ENCODE results near the gene PODXL. TPM values are rescaled to one million over a fixed set of nuclear protein-coding genes. Genes with fewer than 3 reads are reported as not detected.
A peak's percentile ranks its signal among the peaks of the same experiment; 100 is the strongest.
"Not testable (repeated sequence)": the region's sequence is repeated elsewhere in the genome, so short reads cannot be mapped to it uniquely, and the experiment has no call there.

PODXL gene
- polyA plus RNA-seq, 1 donor = 26.9 TPM

DNA sequence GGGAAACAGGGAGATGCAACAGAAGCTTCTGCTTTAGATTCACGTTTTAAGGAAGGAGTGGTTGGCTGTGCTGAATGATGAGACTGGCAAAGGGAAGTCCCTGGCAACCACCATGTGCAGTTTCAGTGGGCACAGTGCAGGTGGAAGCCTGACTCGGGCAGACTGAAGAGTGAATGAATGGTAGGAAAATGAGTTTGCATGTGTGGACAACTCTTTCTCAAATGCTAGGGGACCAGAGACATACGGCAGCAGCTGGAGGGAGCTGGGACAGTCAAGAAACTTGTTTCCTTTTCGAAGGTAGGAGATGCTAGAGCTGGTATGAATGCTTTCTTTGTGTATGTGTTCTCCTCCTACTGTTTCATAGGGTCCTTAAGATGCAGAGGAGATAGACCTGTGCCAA is 29.0 kb downstream of the PODXL start:
- DNase-seq = no peak
- Histone ChIP-seq H3K27me3 (ENCODE audit: control insufficient read depth, insufficient read depth, low read length) (no peaks in the 10 kb centered on the region), H3K4me1 (ENCODE audit: control insufficient read depth, insufficient read depth, low read length) (no peaks in the 10 kb centered on the region), H3K36me3 (ENCODE audit: control insufficient read depth, insufficient read depth, low read length) (no peaks in the 10 kb centered on the region), H3K4me3 (ENCODE audit: low read length) (no peak overlapping the region), H3K9me3 (ENCODE audit: control insufficient read depth, low read depth, low read length) (no peaks in the 10 kb centered on the region), H3K27ac (ENCODE audit: low read length) (no peak overlapping the region)
- 100% methylated on average over 1 of the region's 4 CpGs for WGBS (ENCODE audit: insufficient coverage, low lambda C conversion rate)

DNA sequence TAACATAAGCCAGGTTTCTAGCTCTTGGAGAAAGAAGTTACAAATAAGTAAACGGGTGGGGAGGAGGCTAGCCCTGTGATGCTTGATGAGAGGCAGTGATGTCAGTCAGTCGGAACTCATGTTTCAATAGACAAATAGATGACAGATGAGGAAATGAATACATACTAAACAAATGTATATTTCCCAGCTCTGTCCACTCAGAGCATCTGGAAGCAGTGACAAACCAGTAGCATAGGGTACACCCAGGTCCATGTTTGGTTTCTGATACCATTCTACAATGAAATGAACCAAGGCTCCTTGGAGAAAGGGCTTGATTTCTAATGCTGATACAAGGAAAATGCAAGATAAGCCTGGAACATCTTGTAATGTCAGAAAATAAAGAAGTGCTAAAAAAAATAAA is 30.6 kb downstream of the PODXL start:
- Histone ChIP-seq H3K27ac (ENCODE audit: low read length) (no peak overlapping the region), H3K9me3 (ENCODE audit: control insufficient read depth, low read depth, low read length) (no peaks in the 10 kb centered on the region), H3K4me1 (ENCODE audit: control insufficient read depth, insufficient read depth, low read length) (no peaks in the 10 kb centered on the region), H3K36me3 (ENCODE audit: control insufficient read depth, insufficient read depth, low read length) (no peaks in the 10 kb centered on the region), H3K4me3 (ENCODE audit: low read length) (no peak overlapping the region), H3K27me3 (ENCODE audit: control insufficient read depth, insufficient read depth, low read length) (no peaks in the 10 kb centered on the region)
- DNase-seq = no peak
- WGBS (ENCODE audit: insufficient coverage, low lambda C conversion rate) = 86% methylated on average over 2 of the region's 2 CpGs

DNA sequence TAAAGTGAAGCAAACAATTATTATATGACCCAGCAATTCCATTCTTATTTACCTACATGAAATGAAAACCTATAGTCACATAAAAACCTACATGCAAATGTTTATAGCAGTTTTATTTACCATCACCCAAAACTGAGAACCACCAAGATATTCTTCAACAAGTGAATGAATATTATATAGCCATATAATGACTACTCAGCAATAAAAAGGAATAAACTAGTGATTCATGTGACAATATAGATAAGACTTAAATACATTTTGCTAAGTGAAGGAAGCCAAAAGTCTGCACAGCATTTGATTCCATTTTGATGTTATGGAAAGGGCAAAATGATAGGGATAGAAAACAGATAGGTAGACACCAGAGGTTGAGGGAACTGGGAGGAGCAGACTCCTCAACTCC is 31.7 kb downstream of the PODXL start:
- Histone ChIP-seq H3K27me3 (ENCODE audit: control insufficient read depth, insufficient read depth, low read length) (no peaks in the 10 kb centered on the region), H3K4me3 (ENCODE audit: low read length) (no peak overlapping the region), H3K27ac (ENCODE audit: low read length) (no peak overlapping the region), H3K4me1 (ENCODE audit: control insufficient read depth, insufficient read depth, low read length) (no peaks in the 10 kb centered on the region), H3K9me3 (ENCODE audit: control insufficient read depth, low read depth, low read length) (no peaks in the 10 kb centered on the region), H3K36me3 (ENCODE audit: control insufficient read depth, insufficient read depth, low read length) (no peaks in the 10 kb centered on the region)
- no peak for DNase-seq

DNA sequence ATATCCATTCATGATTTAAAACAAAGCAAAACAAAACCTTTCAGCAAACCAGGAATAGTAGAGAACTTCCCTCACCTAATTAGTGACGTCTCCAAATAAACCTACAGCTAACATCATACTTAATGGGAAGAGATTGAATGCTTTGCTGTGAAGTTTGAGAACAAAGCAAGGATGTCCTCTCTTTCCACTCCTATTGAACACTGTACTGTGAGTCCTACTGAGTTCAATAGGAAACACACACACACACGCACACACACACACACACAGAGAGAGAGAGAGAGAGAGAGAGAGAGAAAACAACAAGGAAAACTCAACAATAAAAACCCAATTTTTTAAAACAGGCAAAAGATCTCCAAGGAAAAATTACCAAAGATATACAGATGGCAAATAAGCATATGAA is 32.3 kb downstream of the PODXL start:
- Histone ChIP-seq H3K36me3 (ENCODE audit: control insufficient read depth, insufficient read depth, low read length) (no peaks in the 10 kb centered on the region), H3K27ac (ENCODE audit: low read length) (no peak overlapping the region), H3K9me3 (ENCODE audit: control insufficient read depth, low read depth, low read length) (no peaks in the 10 kb centered on the region), H3K4me1 (ENCODE audit: control insufficient read depth, insufficient read depth, low read length) (no peaks in the 10 kb centered on the region), H3K4me3 (ENCODE audit: low read length) (no peak overlapping the region), H3K27me3 (ENCODE audit: control insufficient read depth, insufficient read depth, low read length) (no peaks in the 10 kb centered on the region)
- DNase-seq = no peak
- no CpG with 5 or more reads among the region's 2 CpGs for WGBS (ENCODE audit: insufficient coverage, low lambda C conversion rate)

- DNase-seq = peak in 1 of 2 donors; percentile 43
- no peaks in the 10 kb centered on the region for H3K9me3 ChIP-seq (ENCODE audit: control insufficient read depth, low read depth, low read length)
- no peaks in the 10 kb centered on the region for H3K4me1 ChIP-seq (ENCODE audit: control insufficient read depth, insufficient read depth, low read length)
- no peak overlapping the region for H3K4me3 ChIP-seq (ENCODE audit: low read length)
- no peaks in the 10 kb centered on the region for H3K36me3 ChIP-seq (ENCODE audit: control insufficient read depth, insufficient read depth, low read length)
- H3K27me3 ChIP-seq (ENCODE audit: control insufficient read depth, insufficient read depth, low read length) = no peaks in the 10 kb centered on the region
- H3K27ac ChIP-seq (ENCODE audit: low read length) = no peak overlapping the region
- WGBS (ENCODE audit: insufficient coverage, low lambda C conversion rate) = no CpG with 5 or more reads among the region's 11 CpGs
Measured at GRCh38 chr7:131522325-131522930, 34.0 kb downstream of the PODXL start.

DNA sequence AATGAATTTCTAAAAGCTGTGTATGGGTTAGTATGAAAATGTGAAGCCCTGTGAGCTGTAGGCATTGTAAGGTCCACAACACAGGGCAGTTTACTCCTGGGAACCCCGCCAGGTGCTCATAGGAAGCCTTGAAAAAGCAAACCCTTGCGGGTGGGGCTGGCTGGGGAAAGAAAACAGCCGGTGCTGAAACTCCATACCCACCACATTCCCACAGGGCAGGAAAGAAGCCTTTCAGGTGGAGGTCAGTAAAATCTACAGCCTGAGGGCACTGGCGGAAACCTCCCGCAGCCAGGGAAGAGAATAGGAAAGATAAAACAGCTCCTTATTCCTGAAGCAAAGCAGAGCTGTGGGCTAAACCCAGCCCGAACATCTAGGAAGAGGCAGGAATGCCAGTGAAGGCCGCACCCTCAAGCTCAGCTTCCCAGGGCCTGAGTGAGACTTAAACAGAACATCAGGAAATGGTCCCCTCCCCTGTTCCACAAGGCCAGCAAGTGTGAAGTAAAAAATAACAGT is 34.7 kb downstream of the PODXL start:
- no peaks in the 10 kb centered on the region for H3K9me3 ChIP-seq (ENCODE audit: control insufficient read depth, low read depth, low read length)
- no peaks in the 10 kb centered on the region for H3K27me3 ChIP-seq (ENCODE audit: control insufficient read depth, insufficient read depth, low read length)
- H3K27ac ChIP-seq (ENCODE audit: low read length) = no peak overlapping the region
- no peak overlapping the region for H3K4me3 ChIP-seq (ENCODE audit: low read length)
- no peaks in the 10 kb centered on the region for H3K4me1 ChIP-seq (ENCODE audit: control insufficient read depth, insufficient read depth, low read length)
- H3K36me3 ChIP-seq (ENCODE audit: control insufficient read depth, insufficient read depth, low read length) = no peaks in the 10 kb centered on the region
- DNase-seq = no peak
- no CpG with 5 or more reads among the region's 7 CpGs for WGBS (ENCODE audit: insufficient coverage, low lambda C conversion rate)

GRCh38 chr7:131518626-131519025 is 37.8 kb downstream of the PODXL start:
- Histone ChIP-seq H3K9me3 (ENCODE audit: control insufficient read depth, low read depth, low read length) (no peaks in the 10 kb centered on the region), H3K27me3 (ENCODE audit: control insufficient read depth, insufficient read depth, low read length) (no peaks in the 10 kb centered on the region), H3K4me3 (ENCODE audit: low read length) (no peak overlapping the region), H3K36me3 (ENCODE audit: control insufficient read depth, insufficient read depth, low read length) (no peaks in the 10 kb centered on the region), H3K27ac (ENCODE audit: low read length) (no peak overlapping the region), H3K4me1 (ENCODE audit: control insufficient read depth, insufficient read depth, low read length) (no peaks in the 10 kb centered on the region)
- DNase-seq = no peak
- WGBS (ENCODE audit: insufficient coverage, low lambda C conversion rate) = no CpG with 5 or more reads among the region's 11 CpGs

DNA sequence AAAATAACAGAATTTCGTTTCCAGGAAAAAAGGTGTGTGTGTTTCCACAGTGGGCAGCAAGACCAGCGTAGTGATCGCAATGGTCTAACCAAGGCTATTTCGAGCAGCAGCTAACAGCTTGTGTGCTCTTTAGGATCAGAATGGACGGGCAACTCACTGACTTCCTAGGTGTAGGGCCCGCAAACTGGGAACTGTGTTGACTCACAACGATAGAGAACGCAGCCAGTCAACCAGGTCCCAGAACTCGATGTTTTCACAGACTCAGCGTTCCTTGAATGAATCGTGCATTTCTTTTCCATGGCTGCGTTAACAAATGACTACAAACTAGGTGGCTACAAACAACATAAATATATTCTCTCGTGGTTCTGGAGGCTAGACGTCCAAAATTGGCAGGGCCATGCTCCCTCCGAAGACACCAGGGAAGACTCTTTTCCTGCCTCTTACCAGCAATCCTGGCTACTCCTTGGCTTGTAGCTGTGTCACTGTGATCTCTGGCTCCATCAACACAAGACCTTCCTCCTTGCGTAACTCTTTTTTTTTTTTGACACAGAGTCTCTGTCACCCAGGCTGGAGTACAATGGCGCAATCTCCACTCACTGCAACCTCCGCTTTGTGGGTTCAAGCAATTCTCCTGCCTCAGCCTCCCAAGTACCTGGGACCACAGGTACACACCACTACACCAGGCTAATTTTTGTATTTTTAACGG is 39.1 kb downstream of the PODXL start:
- H3K9me3 ChIP-seq (ENCODE audit: control insufficient read depth, low read depth, low read length) = no peaks in the 10 kb centered on the region
- DNase-seq = no peak
- 95% methylated on average over 4 of the region's 19 CpGs for WGBS (ENCODE audit: insufficient coverage, low lambda C conversion rate)
- H3K4me1 ChIP-seq (ENCODE audit: control insufficient read depth, insufficient read depth, low read length) = peaks cover 4% of the 10 kb centered on the region
- no peak overlapping the region for H3K4me3 ChIP-seq (ENCODE audit: low read length)
- H3K27me3 ChIP-seq (ENCODE audit: control insufficient read depth, insufficient read depth, low read length) = no peaks in the 10 kb centered on the region
- H3K36me3 ChIP-seq (ENCODE audit: control insufficient read depth, insufficient read depth, low read length) = no peaks in the 10 kb centered on the region
- no peak overlapping the region for H3K27ac ChIP-seq (ENCODE audit: low read length)

DNA sequence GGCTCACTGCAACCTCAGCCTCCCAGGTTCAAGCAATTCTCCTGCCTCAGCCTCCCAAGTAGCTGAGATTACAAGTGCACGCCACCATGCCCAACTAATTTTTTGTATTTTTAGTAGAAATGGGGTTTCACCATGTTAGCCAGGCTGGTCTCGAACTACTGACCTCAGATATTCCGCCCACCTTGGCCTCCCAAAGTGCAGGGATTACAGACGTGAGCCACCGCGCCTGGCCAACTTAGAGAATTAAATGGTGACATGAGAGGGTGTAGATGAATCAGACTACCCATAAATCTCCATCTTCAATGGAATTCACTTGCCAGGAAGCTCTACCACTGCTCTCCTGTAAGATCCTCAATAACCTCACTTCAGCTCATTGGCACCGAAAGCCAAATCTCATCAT is 41.0 kb downstream of the PODXL start:
- not testable (repeated sequence) for H3K4me3 ChIP-seq (ENCODE audit: low read length); H3K4me1 ChIP-seq (ENCODE audit: control insufficient read depth, insufficient read depth, low read length); H3K36me3 ChIP-seq (ENCODE audit: control insufficient read depth, insufficient read depth, low read length); H3K27me3 ChIP-seq (ENCODE audit: control insufficient read depth, insufficient read depth, low read length); H3K27ac ChIP-seq (ENCODE audit: low read length); DNase-seq; H3K9me3 ChIP-seq (ENCODE audit: control insufficient read depth, low read depth, low read length)
- WGBS (ENCODE audit: insufficient coverage, low lambda C conversion rate) = no CpG with 5 or more reads among the region's 7 CpGs

DNA sequence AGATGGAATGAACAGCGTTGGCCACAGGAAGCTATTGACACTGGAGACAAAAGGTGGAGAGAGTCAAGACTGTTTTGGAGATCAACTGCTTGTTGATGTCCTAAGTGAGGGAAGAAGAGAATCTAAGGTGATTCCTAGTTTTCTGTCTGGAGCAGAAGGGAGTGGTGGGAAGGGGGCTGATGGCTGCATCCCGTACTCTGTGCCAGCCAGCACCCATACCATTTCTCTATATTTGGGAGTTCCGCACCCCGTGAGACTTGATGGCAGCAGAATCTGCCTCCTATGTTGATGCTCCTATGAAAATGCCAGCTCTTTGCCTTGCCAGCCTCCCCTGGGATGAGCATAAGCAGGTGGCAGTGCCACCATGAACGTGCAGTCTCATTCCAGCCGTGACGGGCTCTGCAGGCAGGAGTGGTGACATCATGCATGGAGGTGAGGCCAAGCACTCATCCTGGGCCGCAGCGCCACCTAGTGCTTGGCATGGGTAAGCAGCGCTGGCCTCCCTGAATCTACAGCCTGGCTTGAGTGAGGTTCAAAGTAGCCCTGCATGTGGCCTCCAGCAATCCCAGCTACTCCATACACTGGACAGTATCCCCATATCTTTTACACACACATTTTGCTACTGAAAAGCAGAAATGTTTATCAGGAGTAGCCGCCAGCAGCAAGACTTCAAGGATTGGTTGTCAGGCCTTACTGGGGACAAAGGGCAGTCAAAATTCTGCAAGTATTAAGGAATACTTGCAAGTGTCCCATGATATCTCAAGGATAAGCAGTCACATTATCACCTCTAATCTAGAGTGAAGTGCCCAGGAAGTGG is 43.0 kb downstream of the PODXL start:
- DNase-seq = peak; percentile 84 to 85
- Histone ChIP-seq H3K27me3 (ENCODE audit: control insufficient read depth, insufficient read depth, low read length) (no peaks in the 10 kb centered on the region), H3K27ac (ENCODE audit: low read length) (peak overlapping the region; percentile 13), H3K4me3 (ENCODE audit: low read length) (no peak overlapping the region), H3K36me3 (ENCODE audit: control insufficient read depth, insufficient read depth, low read length) (no peaks in the 10 kb centered on the region), H3K4me1 (ENCODE audit: control insufficient read depth, insufficient read depth, low read length) (peaks cover 4% of the 10 kb centered on the region), H3K9me3 (ENCODE audit: control insufficient read depth, low read depth, low read length) (no peaks in the 10 kb centered on the region)
- WGBS (ENCODE audit: insufficient coverage, low lambda C conversion rate) = 80% methylated on average over 1 of the region's 11 CpGs
